ENCODE data around the gene DZANK1. TPM values are rescaled to one million over a fixed set of nuclear protein-coding genes. Genes with fewer than 3 reads are reported as not detected.

The DZANK1 gene
- total RNA-seq, 1 experiment from 2014 or later: 1.7 TPM

DNA sequence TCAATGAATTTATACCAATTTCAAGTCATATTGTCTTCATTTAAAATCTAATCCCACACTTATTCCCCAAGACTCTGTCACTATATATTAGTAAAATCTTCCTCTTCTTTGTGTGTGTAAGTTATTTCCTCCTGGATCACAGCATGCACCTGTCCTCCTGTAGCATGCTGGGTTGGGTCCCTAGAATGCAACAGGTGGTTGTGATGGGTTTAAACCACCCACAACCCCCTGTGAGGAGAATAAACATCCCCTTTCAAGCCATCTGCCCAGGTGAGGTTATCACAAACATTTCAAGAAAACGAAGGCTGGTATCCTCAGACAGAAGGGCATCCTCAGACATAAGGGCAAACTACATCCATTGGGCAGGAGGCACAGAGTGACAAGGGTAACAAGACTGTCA lies 26.4 kb downstream of the DZANK1 start:
- ChIA-PET RAD21 (ENCODE audit: low non-redundant PET in 1 of 2, low total read pairs in 2 of 2, uncharacterized antibody in 2 of 2, unreplicated experiment in 2 of 2) (no interaction called here), POLR2A (no interaction called here), CTCF (no interaction called here)
- intact Hi-C loops (cut with micrococcal nuclease): no loop called here
- no peak for DNase-seq (ENCODE audit: low read depth, low spot score)
- Histone ChIP-seq H2AFZ (ENCODE audit: low read depth, low read length, poor library complexity, severe bottlenecking) (no peak overlapping the region), H3K9me2 (ENCODE audit: insufficient read depth) (no peaks in the 10 kb centered on the region), H4K20me1 (ENCODE audit: insufficient read depth) (no peaks in the 10 kb centered on the region), H3K27me3 (ENCODE audit: insufficient read depth, low read length) (no peaks in the 10 kb centered on the region), H3K79me2 (ENCODE audit: insufficient read depth, low read length) (no peaks in the 10 kb centered on the region), H3K9ac (ENCODE audit: low read length) (no peak overlapping the region), H3K4me2 (ENCODE audit: low read length) (no peak overlapping the region), H3K36me3 (ENCODE audit: control insufficient read depth in 1 of 2, insufficient read depth in 2 of 2, low read length in 2 of 2) (no peaks in the 10 kb centered on the region), H3K4me1 (ENCODE audit: control insufficient read depth in 1 of 2, insufficient read depth in 2 of 2, low read length in 2 of 2) (peaks cover 3 to 5% of the 10 kb centered on the region in 2 experiments; a peak in 2 of 4 replicates), H3K9me3 (ENCODE audit: control insufficient read depth in 1 of 2, insufficient read depth in 1 of 2, low read depth in 1 of 2, low read length in 2 of 2) (no peaks in the 10 kb centered on the region), H3K4me3 (replicated peaks in 1 of 2; ENCODE audit: low read depth in 1 of 2, low read length in 2 of 2) (no peak overlapping the region), H3K27ac (ENCODE audit: low read depth, low read length) (no peak overlapping the region)
- no peak for ATAC-seq
- TF ChIP-seq ZNF274 (IDR thresholded peaks at IDR 0.05; ENCODE audit: low read depth, low read length) (no peak), POLR2A (IDR thresholded peaks at IDR 0.05; ENCODE audit: borderline replicate concordance, extremely low read depth, insufficient read depth, insufficient read length) (no peak)
- TF ChIP-seq, protein P1, sequence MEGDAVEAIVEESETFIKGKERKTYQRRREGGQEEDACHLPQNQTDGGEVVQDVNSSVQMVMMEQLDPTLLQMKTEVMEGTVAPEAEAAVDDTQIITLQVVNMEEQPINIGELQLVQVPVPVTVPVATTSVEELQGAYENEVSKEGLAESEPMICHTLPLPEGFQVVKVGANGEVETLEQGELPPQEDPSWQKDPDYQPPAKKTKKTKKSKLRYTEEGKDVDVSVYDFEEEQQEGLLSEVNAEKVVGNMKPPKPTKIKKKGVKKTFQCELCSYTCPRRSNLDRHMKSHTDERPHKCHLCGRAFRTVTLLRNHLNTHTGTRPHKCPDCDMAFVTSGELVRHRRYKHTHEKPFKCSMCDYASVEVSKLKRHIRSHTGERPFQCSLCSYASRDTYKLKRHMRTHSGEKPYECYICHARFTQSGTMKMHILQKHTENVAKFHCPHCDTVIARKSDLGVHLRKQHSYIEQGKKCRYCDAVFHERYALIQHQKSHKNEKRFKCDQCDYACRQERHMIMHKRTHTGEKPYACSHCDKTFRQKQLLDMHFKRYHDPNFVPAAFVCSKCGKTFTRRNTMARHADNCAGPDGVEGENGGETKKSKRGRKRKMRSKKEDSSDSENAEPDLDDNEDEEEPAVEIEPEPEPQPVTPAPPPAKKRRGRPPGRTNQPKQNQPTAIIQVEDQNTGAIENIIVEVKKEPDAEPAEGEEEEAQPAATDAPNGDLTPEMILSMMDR (IDR thresholded peaks at IDR 0.05 in 2 of 3, conservative IDR thresholded peaks at IDR 0.05 in 1 of 3; ENCODE audit: borderline replicate concordance in 1 of 3, insufficient read depth in 1 of 3, low read depth in 2 of 3, low read length in 2 of 3): no peak
- TF ChIP-seq, protein P2, sequence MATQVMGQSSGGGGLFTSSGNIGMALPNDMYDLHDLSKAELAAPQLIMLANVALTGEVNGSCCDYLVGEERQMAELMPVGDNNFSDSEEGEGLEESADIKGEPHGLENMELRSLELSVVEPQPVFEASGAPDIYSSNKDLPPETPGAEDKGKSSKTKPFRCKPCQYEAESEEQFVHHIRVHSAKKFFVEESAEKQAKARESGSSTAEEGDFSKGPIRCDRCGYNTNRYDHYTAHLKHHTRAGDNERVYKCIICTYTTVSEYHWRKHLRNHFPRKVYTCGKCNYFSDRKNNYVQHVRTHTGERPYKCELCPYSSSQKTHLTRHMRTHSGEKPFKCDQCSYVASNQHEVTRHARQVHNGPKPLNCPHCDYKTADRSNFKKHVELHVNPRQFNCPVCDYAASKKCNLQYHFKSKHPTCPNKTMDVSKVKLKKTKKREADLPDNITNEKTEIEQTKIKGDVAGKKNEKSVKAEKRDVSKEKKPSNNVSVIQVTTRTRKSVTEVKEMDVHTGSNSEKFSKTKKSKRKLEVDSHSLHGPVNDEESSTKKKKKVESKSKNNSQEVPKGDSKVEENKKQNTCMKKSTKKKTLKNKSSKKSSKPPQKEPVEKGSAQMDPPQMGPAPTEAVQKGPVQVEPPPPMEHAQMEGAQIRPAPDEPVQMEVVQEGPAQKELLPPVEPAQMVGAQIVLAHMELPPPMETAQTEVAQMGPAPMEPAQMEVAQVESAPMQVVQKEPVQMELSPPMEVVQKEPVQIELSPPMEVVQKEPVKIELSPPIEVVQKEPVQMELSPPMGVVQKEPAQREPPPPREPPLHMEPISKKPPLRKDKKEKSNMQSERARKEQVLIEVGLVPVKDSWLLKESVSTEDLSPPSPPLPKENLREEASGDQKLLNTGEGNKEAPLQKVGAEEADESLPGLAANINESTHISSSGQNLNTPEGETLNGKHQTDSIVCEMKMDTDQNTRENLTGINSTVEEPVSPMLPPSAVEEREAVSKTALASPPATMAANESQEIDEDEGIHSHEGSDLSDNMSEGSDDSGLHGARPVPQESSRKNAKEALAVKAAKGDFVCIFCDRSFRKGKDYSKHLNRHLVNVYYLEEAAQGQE (IDR thresholded peaks at IDR 0.05; ENCODE audit: low read depth): no peak
- BruUV-seq (replicated peaks): no TSS peak

All from HCT116 (cell line).